GM10248 (cell line): Measurements from ENCODE around the gene FYN.

ENCODE experiments used
- CTCF ChIA-PET: fragments of 300-600 bp; sonication (Branson Sonifier 250); formaldehyde crosslinking; extraction: SDS; loops from one replicate; lab custom pipeline; 2021; ENCODE audit warnings: antibody characterized with exemption; lab: Yijun Ruan, JAX
- POLR2A ChIA-PET: fragments of 350-650 bp; sonication (Branson Sonifier 250); formaldehyde crosslinking; extraction: SDS; loops from one replicate; lab custom pipeline; 2020; ENCODE audit warnings: antibody characterized with exemption; lab: Yijun Ruan, JAX
- DNase-seq: peaks from one replicate; pipeline ENCODE4 v3.0.0; 2012; ENCODE audit errors: extremely low spot score
- CTCF ChIP-seq: IDR thresholded peaks from 2 replicates; pipeline ENCODE4 v1.5.1; 2012; ENCODE audit warnings: mild to moderate bottlenecking, low read depth; ENCODE audit errors: extremely low read depth, missing control alignments, control extremely low read depth

Gene FYN

DNA sequence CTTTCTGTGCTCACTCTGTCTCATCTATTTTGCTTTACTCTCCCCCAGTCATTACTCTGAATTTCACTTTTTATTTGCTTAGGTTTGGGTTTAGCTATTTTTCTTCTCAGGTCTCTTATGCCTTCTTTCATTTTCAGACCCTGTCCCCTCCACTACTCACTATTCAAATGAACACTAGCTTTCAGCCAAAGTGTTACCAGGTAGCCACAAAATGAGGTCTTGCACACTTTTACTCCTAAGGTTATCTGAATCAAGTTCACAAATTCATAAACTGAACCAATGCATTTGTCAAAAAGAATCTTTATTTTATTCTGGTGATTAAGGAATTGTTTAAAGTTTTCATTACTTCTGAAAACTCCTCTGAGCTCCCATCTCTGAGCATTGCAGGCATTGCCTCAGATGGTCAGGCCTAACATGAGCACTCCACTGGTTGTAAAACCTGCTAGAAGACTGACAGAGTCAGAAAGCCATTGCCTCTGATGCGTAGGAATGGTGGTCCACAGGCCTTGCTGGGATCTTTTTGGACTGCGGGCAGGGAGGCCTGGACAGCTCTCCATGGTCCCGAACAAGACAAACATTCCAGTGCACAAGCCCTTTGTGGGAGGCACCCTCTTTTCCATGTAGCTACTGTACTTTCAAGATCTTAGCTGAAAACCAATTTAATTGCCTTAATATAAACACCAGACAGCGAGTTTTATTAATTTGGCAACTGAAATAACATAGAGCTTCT is 48.5 kb downstream of the FYN start:
- ChIA-PET CTCF (interaction anchor here (0.7 to 4.8 kb wide), 7 partner anchors 10 to 42 kb away, joined by 3 to 29 read pairs (median 5); no protein-coding TSS in a partner anchor), POLR2A (no interaction called here)
- TF ChIP-seq CTCF, result no peak
- DNase-seq, result no peak

DNA sequence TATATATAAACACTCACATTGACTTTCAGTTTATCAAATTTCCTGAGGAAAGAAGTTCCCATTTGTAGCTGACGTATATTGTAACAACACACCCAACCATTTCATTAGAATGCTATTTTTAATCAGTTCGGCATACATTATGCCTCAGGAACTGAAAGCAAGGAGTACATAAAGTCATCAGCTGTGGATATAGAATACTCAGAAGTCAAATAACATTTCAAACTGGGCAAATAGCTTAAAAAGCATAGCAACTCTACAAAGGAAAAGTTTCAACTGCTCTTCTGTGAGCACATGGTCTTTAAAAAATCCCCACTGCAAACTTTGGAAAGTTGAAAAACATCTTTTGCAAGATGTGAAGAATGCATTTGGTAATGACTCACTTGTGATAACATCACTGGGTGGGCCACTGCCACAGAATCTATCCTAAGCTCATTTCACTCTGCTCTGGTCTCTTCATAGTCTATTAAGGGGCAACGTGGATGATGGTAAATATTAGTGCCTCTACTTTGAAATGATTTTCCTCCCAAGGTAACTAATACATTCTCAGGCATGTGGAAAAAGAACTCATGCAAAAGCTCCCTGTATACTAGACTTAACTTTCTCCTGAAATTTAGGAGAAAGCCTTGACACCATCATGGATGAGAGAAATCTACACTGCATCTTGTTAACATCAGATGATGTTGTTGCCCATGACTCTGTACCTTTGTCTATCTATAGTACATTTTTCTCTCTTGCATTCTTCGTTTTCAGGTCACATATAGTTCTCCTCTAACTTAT is 49.2 kb downstream of the FYN start:
- POLR2A ChIA-PET, result no interaction called here
- CTCF ChIA-PET, result interaction anchor here (0.9 to 4.8 kb wide), 14 partner anchors 9 to 205 kb away, joined by 3 to 29 read pairs (median 4); no protein-coding TSS in a partner anchor
- no peak for DNase-seq

GRCh38 chr6:111823012-111823411 is 50.2 kb downstream of the FYN start:
- DNase-seq, result no peak
- ChIA-PET CTCF (interaction anchor here (1.0 to 1.9 kb wide), 9 partner anchors 8 to 206 kb away, joined by 3 to 7 read pairs (median 4); no protein-coding TSS in a partner anchor), POLR2A (no interaction called here)
- TF ChIP-seq CTCF, result no peak

More for the DNA sequence above, 49.2 kb downstream of the FYN start:
- no peak for TF ChIP-seq CTCF

DNA sequence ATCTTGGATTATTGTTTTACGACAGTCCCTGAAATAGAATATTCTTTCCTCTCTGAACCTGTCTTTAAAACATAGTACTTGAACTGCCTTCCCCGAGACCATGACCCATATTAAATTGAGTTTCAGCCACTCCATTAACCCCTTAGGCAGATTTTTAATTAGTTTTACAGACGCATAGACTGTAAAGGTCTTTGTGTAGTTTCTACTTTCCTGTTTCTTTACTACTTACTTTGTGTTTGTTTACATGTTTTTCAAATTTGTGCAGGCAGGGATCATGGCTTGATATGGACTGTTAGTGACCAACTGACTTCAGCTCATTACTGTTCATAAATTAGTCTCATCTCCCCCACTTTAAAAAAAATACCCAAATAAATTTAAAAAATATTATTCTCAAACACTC is 53.8 kb downstream of the FYN start:
- no peak for DNase-seq
- ChIA-PET POLR2A (no interaction called here), CTCF (interaction anchor here (1.0 to 2.8 kb wide), 7 partner anchors 8 to 36 kb away, joined by 3 to 24 read pairs (median 5); no protein-coding TSS in a partner anchor)
- no peak for TF ChIP-seq CTCF

GRCh38 chr6:111818539-111819226 is 54.6 kb downstream of the FYN start:
- POLR2A ChIA-PET, result interaction anchor here (0.9 kb wide), 1 partner anchor 13 kb away, joined by 5 read pairs; no protein-coding TSS in a partner anchor
- TF ChIP-seq CTCF, result no peak
- no peak for DNase-seq
- CTCF ChIA-PET, result interaction anchor here (0.9 to 2.8 kb wide), 14 partner anchors 9 to 109 kb away, joined by 3 to 24 read pairs (median 4); no protein-coding TSS in a partner anchor

GRCh38 chr6:111817451-111818120 is 55.7 kb downstream of the FYN start:
- no peak for TF ChIP-seq CTCF
- CTCF ChIA-PET, result interaction anchor here (1.1 to 2.8 kb wide), 12 partner anchors 9 to 108 kb away, joined by 3 to 24 read pairs (median 4); no protein-coding TSS in a partner anchor
- POLR2A ChIA-PET, result no interaction called here
- no peak for DNase-seq
